ENCODE results near the gene ZNF529.
"Not testable (repeated sequence)": the region's sequence is repeated elsewhere in the genome, so short reads cannot be mapped to it uniquely, and the experiment has no call there.

- TF ChIP-seq CTCF, POLR2AphosphoS5, POLR2A (IDR thresholded peaks at IDR 0.05): not testable (repeated sequence)
Observed at GRCh38 chr19:36602681-36603080, 29.6 kb upstream of the ZNF529 start.

Measured in suprapubic skin (tissue), 4 donors.